Osteocyte (in vitro differentiated cells): ENCODE results near the gene SERPINB12. TPM values are rescaled to one million over a fixed set of nuclear protein-coding genes. Genes with fewer than 3 reads are reported as not detected.

Experiments
- DNase-seq: peaks from one replicate; pipeline ENCODE4 v3.0.0; 2021; ENCODE audit warnings: mixed read lengths; ENCODE audit not compliant: unreplicated experiment; ENCODE audit errors: extremely low spot score
- H3K27ac Mint-ChIP-seq: one replicate; pipeline ENCODE4 v1.8.0; 2021; ENCODE audit warnings: mild to moderate bottlenecking, mixed read lengths; ENCODE audit not compliant: unreplicated experiment
- H3K27me3 Mint-ChIP-seq: one replicate; pipeline ENCODE4 v1.8.0; 2021; ENCODE audit warnings: mixed read lengths; ENCODE audit not compliant: unreplicated experiment
- H3K36me3 Mint-ChIP-seq: one replicate; pipeline ENCODE4 v1.8.0; 2021; ENCODE audit warnings: mixed read lengths; ENCODE audit not compliant: unreplicated experiment
- H3K4me1 Mint-ChIP-seq: one replicate; pipeline ENCODE4 v1.8.0; 2021; ENCODE audit warnings: mixed read lengths; ENCODE audit not compliant: unreplicated experiment
- H3K4me3 Mint-ChIP-seq: one replicate; pipeline ENCODE4 v1.8.0; 2021; ENCODE audit warnings: mild to moderate bottlenecking, moderate library complexity, mixed read lengths; ENCODE audit not compliant: unreplicated experiment
- H3K9me3 Mint-ChIP-seq: one replicate; pipeline ENCODE4 v1.8.0; 2021; ENCODE audit warnings: mixed read lengths; ENCODE audit not compliant: unreplicated experiment
- total RNA-seq: library from RNA; stranded (reverse); gene quantifications from 2 replicates; pipeline ENCODE4 v1.2.1, GENCODE V29; 2021
- TF ChIP-seq, protein P1 (sequence below): fragments of 200-600 bp; sonication (generic); IDR thresholded peaks from 2 replicates; pipeline ENCODE4 v1.5.0; 2021; ENCODE audit warnings: antibody characterized with exemption, mild to moderate bottlenecking, moderate library complexity

SERPINB12 gene
- total RNA-seq, 1 donor from 2014 or later = not detected

DNA sequence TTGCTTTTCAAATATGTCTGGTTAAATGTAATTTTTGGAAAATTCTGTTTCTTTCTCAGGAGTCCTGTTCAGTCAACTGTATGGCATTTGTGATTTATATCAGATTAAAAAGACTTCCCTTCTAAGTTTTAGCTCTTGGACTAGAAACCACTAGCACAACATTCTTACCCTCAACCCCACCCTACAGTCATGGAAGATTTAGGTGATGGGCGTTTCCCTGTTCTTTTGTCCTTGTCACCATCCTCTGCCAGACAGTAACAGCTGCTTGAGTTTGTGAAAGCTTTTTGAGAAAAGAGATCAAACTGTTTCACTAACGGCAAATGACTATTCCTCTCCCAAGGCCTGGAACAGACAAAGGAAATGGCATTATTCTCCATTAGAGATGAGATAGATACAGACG lies 33.6 kb upstream of the SERPINB12 start:
- Mint-ChIP-seq H3K27ac (peak overlapping the region; percentile 65), H3K36me3 (no peaks in the 10 kb centered on the region), H3K27me3 (no peaks in the 10 kb centered on the region), H3K4me1 (peaks cover 25% of the 10 kb centered on the region), H3K4me3 (no peak overlapping the region), H3K9me3 (no peaks in the 10 kb centered on the region)
- TF ChIP-seq, protein P1, sequence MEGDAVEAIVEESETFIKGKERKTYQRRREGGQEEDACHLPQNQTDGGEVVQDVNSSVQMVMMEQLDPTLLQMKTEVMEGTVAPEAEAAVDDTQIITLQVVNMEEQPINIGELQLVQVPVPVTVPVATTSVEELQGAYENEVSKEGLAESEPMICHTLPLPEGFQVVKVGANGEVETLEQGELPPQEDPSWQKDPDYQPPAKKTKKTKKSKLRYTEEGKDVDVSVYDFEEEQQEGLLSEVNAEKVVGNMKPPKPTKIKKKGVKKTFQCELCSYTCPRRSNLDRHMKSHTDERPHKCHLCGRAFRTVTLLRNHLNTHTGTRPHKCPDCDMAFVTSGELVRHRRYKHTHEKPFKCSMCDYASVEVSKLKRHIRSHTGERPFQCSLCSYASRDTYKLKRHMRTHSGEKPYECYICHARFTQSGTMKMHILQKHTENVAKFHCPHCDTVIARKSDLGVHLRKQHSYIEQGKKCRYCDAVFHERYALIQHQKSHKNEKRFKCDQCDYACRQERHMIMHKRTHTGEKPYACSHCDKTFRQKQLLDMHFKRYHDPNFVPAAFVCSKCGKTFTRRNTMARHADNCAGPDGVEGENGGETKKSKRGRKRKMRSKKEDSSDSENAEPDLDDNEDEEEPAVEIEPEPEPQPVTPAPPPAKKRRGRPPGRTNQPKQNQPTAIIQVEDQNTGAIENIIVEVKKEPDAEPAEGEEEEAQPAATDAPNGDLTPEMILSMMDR = no peak
- no peak for DNase-seq

- Mint-ChIP-seq H3K36me3 (no peaks in the 10 kb centered on the region), H3K27me3 (peaks cover 2% of the 10 kb centered on the region), H3K4me3 (no peak overlapping the region), H3K4me1 (peaks cover 29% of the 10 kb centered on the region), H3K9me3 (no peaks in the 10 kb centered on the region), H3K27ac (no peak overlapping the region)
- DNase-seq = no peak
- TF ChIP-seq, protein P1 = peak; percentile 73
Observed at GRCh38 chr18:63511285-63511684, 30.9 kb upstream of the SERPINB12 start.

- Mint-ChIP-seq H3K27me3 (peaks cover 2% of the 10 kb centered on the region), H3K4me1 (peaks cover 19% of the 10 kb centered on the region), H3K4me3 (no peak overlapping the region), H3K9me3 (no peaks in the 10 kb centered on the region), H3K36me3 (no peaks in the 10 kb centered on the region), H3K27ac (no peak overlapping the region)
- TF ChIP-seq, protein P1 = no peak
- no peak for DNase-seq
Observed at GRCh38 chr18:63514326-63514725, 27.8 kb upstream of the SERPINB12 start.

- H3K36me3 Mint-ChIP-seq = no peaks in the 10 kb centered on the region
- H3K4me3 Mint-ChIP-seq = no peak overlapping the region
- H3K27ac Mint-ChIP-seq = no peak overlapping the region
- peaks cover 2% of the 10 kb centered on the region for H3K27me3 Mint-ChIP-seq
- TF ChIP-seq, protein P1 = peak; percentile 18
- DNase-seq = no peak
- no peaks in the 10 kb centered on the region for H3K9me3 Mint-ChIP-seq
- H3K4me1 Mint-ChIP-seq = peaks cover 19% of the 10 kb centered on the region
Observed at GRCh38 chr18:63514888-63515678, 27.1 kb upstream of the SERPINB12 start.

DNA sequence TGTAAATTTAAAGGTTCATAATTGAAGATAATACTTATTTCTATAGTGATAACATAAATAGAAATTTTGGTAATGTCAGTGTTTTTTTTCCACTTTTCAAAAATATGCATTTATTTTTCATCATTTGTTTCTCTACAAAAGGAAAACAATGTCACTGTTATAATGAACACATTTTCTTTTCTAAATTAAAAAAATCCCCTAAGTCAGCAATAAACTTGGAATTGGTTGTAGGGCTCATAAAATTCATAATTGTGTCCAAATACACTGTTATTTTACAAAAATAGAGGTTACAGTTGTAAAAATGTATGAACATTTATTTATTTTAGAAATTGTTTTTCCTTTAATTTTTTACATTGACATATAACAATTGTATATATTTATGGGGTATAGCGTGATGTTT lies 26.4 kb upstream of the SERPINB12 start:
- peaks cover 5% of the 10 kb centered on the region for H3K27me3 Mint-ChIP-seq
- H3K36me3 Mint-ChIP-seq = no peaks in the 10 kb centered on the region
- no peak for DNase-seq
- TF ChIP-seq, protein P1 = no peak
- no peaks in the 10 kb centered on the region for H3K9me3 Mint-ChIP-seq
- no peak overlapping the region for H3K27ac Mint-ChIP-seq
- H3K4me3 Mint-ChIP-seq = no peak overlapping the region
- peaks cover 19% of the 10 kb centered on the region for H3K4me1 Mint-ChIP-seq
